H9 (cell line): ENCODE measurements around the gene CROT. TPM values are rescaled to one million over a fixed set of nuclear protein-coding genes. Genes with fewer than 3 reads are reported as not detected.

Experiments
- DNase-seq: peaks from one replicate; pipeline ENCODE4 v3.0.0-alpha.2; 2017
- H2AFZ ChIP-seq: one replicate; pipeline ENCODE4 v1.6.1; 2013; ENCODE audit warnings: mild to moderate bottlenecking, low read length, control low read depth, moderate library complexity
- H2AK5ac ChIP-seq: 2 replicates; pipeline ENCODE4 v1.6.1; 2013; ENCODE audit warnings: low read length, control low read depth, mixed read lengths; ENCODE audit not compliant: insufficient read length
- H2BK120ac ChIP-seq: one replicate; pipeline ENCODE4 v1.6.1; 2013; ENCODE audit warnings: low read depth, mild to moderate bottlenecking, low read length, control low read depth, inconsistent platforms; ENCODE audit not compliant: poor library complexity, severe bottlenecking
- H2BK12ac ChIP-seq: 2 replicates; pipeline ENCODE4 v1.6.1; 2013; ENCODE audit warnings: low read length, control low read depth, mixed read lengths, low read depth; ENCODE audit not compliant: insufficient read length
- H2BK15ac ChIP-seq: 2 replicates; pipeline ENCODE4 v1.6.1; 2013; ENCODE audit warnings: low read depth, low read length, control low read depth
- H2BK20ac ChIP-seq: one replicate; pipeline ENCODE4 v1.6.1; 2013; ENCODE audit warnings: low read depth, mild to moderate bottlenecking, low read length, control low read depth, inconsistent platforms; ENCODE audit not compliant: poor library complexity, severe bottlenecking
- H2BK5ac ChIP-seq: 2 replicates; pipeline ENCODE4 v1.6.1; 2013; ENCODE audit warnings: low read length, control low read depth, mixed read lengths; ENCODE audit not compliant: insufficient read length
- H3K14ac ChIP-seq: 2 replicates; pipeline ENCODE4 v1.6.1; 2013; ENCODE audit warnings: low read length, control low read depth; ENCODE audit not compliant: insufficient read depth
- H3K18ac ChIP-seq: 2 replicates; pipeline ENCODE4 v1.6.1; 2013; ENCODE audit warnings: low read depth, mild to moderate bottlenecking, mixed read lengths, low read length, control low read depth; ENCODE audit not compliant: insufficient read length
- H3K23ac ChIP-seq: 2 replicates; pipeline ENCODE4 v1.6.1; 2013; ENCODE audit warnings: low read length, control low read depth, mixed read lengths, low read depth; ENCODE audit not compliant: insufficient read length
- H3K23me2 ChIP-seq: 2 replicates; pipeline ENCODE4 v1.6.1; 2013; ENCODE audit warnings: low read depth, mild to moderate bottlenecking, mixed read lengths, low read length, control low read depth; ENCODE audit not compliant: insufficient read length, poor library complexity, severe bottlenecking
- H3K27ac ChIP-seq: 2 replicates; pipeline ENCODE4 v1.5.1; 2013; ENCODE audit warnings: low read length, control low read depth, mixed read lengths, low read depth; ENCODE audit not compliant: insufficient read length
- H3K27me3 ChIP-seq: 2 replicates; pipeline ENCODE4 v1.6.1; 2013; ENCODE audit warnings: low read length, control low read depth, inconsistent platforms; ENCODE audit not compliant: insufficient read depth
- H3K4ac ChIP-seq: 2 replicates; pipeline ENCODE4 v1.6.1; 2013; ENCODE audit warnings: low read depth, mild to moderate bottlenecking, control low read depth, inconsistent platforms, low read length, moderate library complexity
- H3K4me1 ChIP-seq: 2 replicates; pipeline ENCODE4 v1.6.1; 2013; ENCODE audit warnings: low read length, control low read depth, inconsistent platforms; ENCODE audit not compliant: insufficient read depth
- H3K4me2 ChIP-seq: 2 replicates; pipeline ENCODE4 v1.6.1; 2013; ENCODE audit warnings: low read length, control low read depth, mixed read lengths; ENCODE audit not compliant: insufficient read length, insufficient read depth
- H3K56ac ChIP-seq: 2 replicates; pipeline ENCODE4 v1.6.1; 2013; ENCODE audit warnings: low read depth, mild to moderate bottlenecking, mixed read lengths, low read length, control low read depth; ENCODE audit not compliant: insufficient read length
- H3K79me1 ChIP-seq: 2 replicates; pipeline ENCODE4 v1.6.1; 2013; ENCODE audit warnings: low read depth, mild to moderate bottlenecking, moderate library complexity, low read length, control low read depth, inconsistent platforms; ENCODE audit not compliant: insufficient read depth, poor library complexity, severe bottlenecking
- H3K79me2 ChIP-seq: 2 replicates; pipeline ENCODE4 v1.6.1; 2013; ENCODE audit warnings: low read length, control low read depth, inconsistent platforms; ENCODE audit not compliant: insufficient read depth
- H3K9ac ChIP-seq: 2 replicates; pipeline ENCODE4 v1.6.1; 2013; ENCODE audit warnings: low read length, control low read depth, mixed read lengths; ENCODE audit not compliant: insufficient read length; ENCODE audit errors: extremely low read depth
- H3K9me3 ChIP-seq: one replicate; pipeline ENCODE4 v1.6.1; 2013; ENCODE audit warnings: low read depth, low read length, inconsistent platforms; ENCODE audit not compliant: control insufficient read depth
- H3T11ph ChIP-seq: one replicate; pipeline ENCODE4 v1.6.1; 2013; ENCODE audit warnings: mild to moderate bottlenecking, low read length, control low read depth, inconsistent platforms
- H4K20me1 ChIP-seq: one replicate; pipeline ENCODE4 v1.6.1; 2013; ENCODE audit not compliant: control insufficient read depth, insufficient read length, insufficient read depth
- H4K5ac ChIP-seq: 2 replicates; pipeline ENCODE4 v1.6.1; 2013; ENCODE audit warnings: low read depth, mild to moderate bottlenecking, mixed read lengths, low read length, control low read depth; ENCODE audit not compliant: insufficient read length
- H4K8ac ChIP-seq: replicated peaks from 2 replicates; pipeline ENCODE4 v1.6.1; 2013; ENCODE audit warnings: low read length, control low read depth, mixed read lengths, low read depth; ENCODE audit not compliant: insufficient read length
- H4K91ac ChIP-seq: 2 replicates; pipeline ENCODE4 v1.6.1; 2013; ENCODE audit warnings: low read depth, mild to moderate bottlenecking, moderate library complexity, mixed read lengths, low read length, control low read depth; ENCODE audit not compliant: insufficient read length
- H3K27ac Mint-ChIP-seq, 3 experiments: 2 replicates in 2 of 3; 3 replicates in 1 of 3; pipeline ENCODE4 v1.8.0; 2020 to 2021; ENCODE audit warnings: mixed read lengths in 3 of 3, mild to moderate bottlenecking in 1 of 3, moderate library complexity in 1 of 3
- H3K27me3 Mint-ChIP-seq: 2 replicates; pipeline ENCODE4 v1.8.0; 2021; ENCODE audit warnings: low read depth, mild to moderate bottlenecking, moderate library complexity, mixed read lengths
- H3K36me3 Mint-ChIP-seq, 3 experiments: 2 replicates in 2 of 3; 3 replicates in 1 of 3; pipeline ENCODE4 v1.8.0; 2020 to 2021; ENCODE audit warnings: low read depth in 3 of 3, mixed read lengths in 3 of 3; ENCODE audit not compliant: insufficient read depth in 1 of 3
- H3K4me1 Mint-ChIP-seq, 2 experiments: 2 replicates each; pipeline ENCODE4 v1.8.0; 2020; ENCODE audit warnings: mixed read lengths in 2 of 2
- H3K4me3 Mint-ChIP-seq, 2 experiments: 2 replicates in 1 of 2; 3 replicates in 1 of 2; pipeline ENCODE4 v1.8.0; 2020 to 2021; ENCODE audit warnings: mild to moderate bottlenecking in 2 of 2, mixed read lengths in 2 of 2, moderate library complexity in 1 of 2
- H3K9me3 Mint-ChIP-seq, 2 experiments: 2 replicates in 1 of 2; 3 replicates in 1 of 2; pipeline ENCODE4 v1.8.0; 2020; ENCODE audit warnings: mild to moderate bottlenecking in 2 of 2, mixed read lengths in 2 of 2, moderate library complexity in 1 of 2
- CTCF ChIP-seq: fragments of 200-600 bp; sonication (generic); conservative IDR thresholded peaks from 3 replicates; pipeline ENCODE4 v1.8.0; 2021; ENCODE audit warnings: antibody characterized with exemption, mild to moderate bottlenecking
- whole genome bisulfite sequencing: extraction: QIAGEN DNeasy Blood & Tissue Kit; methylation state at CpG from one replicate; pipeline ENCODE4 v1.1.7; 2013; ENCODE audit warnings: missing lambda C conversion rate, low lambda C conversion rate, mixed read lengths; ENCODE audit not compliant: insufficient read length; ENCODE audit errors: extremely low coverage; 5-methylcytosine and 5-hydroxymethylcytosine counted together
- total RNA-seq: library from RNA; stranded (reverse); gene quantifications from 2 replicates; pipeline ENCODE4 v1.2.1, GENCODE V29; 2021

Gene CROT
- total RNA-seq, 1 experiment from 2014 or later: 6.0 TPM

GRCh38 chr7:87416682-87417587, 71.5 kb downstream of the CROT start:
- DNase-seq: no peak
- Mint-ChIP-seq H3K4me1 (peaks cover 0 to 4% of the 10 kb centered on the region in 2 experiments; a peak in 1 of 4 replicates), H3K27ac (no peak overlapping the region), H3K9me3 (no peaks in the 10 kb centered on the region), H3K4me3 (no peak overlapping the region), H3K27me3 (no peaks in the 10 kb centered on the region), H3K36me3 (no peaks in the 10 kb centered on the region)
- H3K14ac ChIP-seq: no peak overlapping the region
- TF ChIP-seq CTCF: peak; percentile 82
- no peak overlapping the region for H2BK15ac ChIP-seq
- H3K18ac ChIP-seq: no peak overlapping the region
- no peak overlapping the region for H2AFZ ChIP-seq
- H3K23me2 ChIP-seq: no peaks in the 10 kb centered on the region
- no peak overlapping the region for H3K27ac ChIP-seq
- no peak overlapping the region for H2BK120ac ChIP-seq
- no peak overlapping the region for H4K91ac ChIP-seq
- no peak overlapping the region for H2BK12ac ChIP-seq
- H3K4me1 ChIP-seq: no peaks in the 10 kb centered on the region
- H3K56ac ChIP-seq: no peak overlapping the region
- WGBS: no CpG with 5 or more reads among the region's 5 CpGs
- no peaks in the 10 kb centered on the region for H4K20me1 ChIP-seq
- H4K8ac ChIP-seq: no peak overlapping the region
- H2BK5ac ChIP-seq: no peak overlapping the region
- H3K23ac ChIP-seq: no peak overlapping the region
- H4K5ac ChIP-seq: no peak overlapping the region
- no peak overlapping the region for H2AK5ac ChIP-seq
- no peak overlapping the region for H3K4me2 ChIP-seq
- no peaks in the 10 kb centered on the region for H3K79me1 ChIP-seq
- no peaks in the 10 kb centered on the region for H3K9me3 ChIP-seq
- no peak overlapping the region for H3T11ph ChIP-seq
- H3K79me2 ChIP-seq: no peaks in the 10 kb centered on the region
- no peak overlapping the region for H2BK20ac ChIP-seq
- H3K27me3 ChIP-seq: no peaks in the 10 kb centered on the region
- no peak overlapping the region for H3K4ac ChIP-seq
- no peak overlapping the region for H3K9ac ChIP-seq
